B cell (primary cell): ENCODE results near the gene NEO1. TPM values are rescaled to one million over a fixed set of nuclear protein-coding genes. Genes with fewer than 3 reads are reported as not detected.

ENCODE experiments used
- ATAC-seq: fragments of 200-7000 bp; cut with Tn5 transposase; one replicate; pipeline ENCODE4 v1.10.0; 2021; ENCODE audit warnings: low read depth, mild to moderate bottlenecking, moderate number of reproducible peaks, moderate library complexity
- CTCF ChIA-PET: fragments of 350-600 bp; sonication (Branson Sonifier 250); formaldehyde crosslinking; loops from one replicate; lab custom pipeline; 2021; ENCODE audit warnings: antibody characterized with exemption, inconsistent platforms; lab: Charles Lee
- POLR2A ChIA-PET: fragments of 350-600 bp; sonication (Branson Sonifier 250); formaldehyde crosslinking; loops from one replicate; lab custom pipeline; 2021; ENCODE audit warnings: antibody characterized with exemption; lab: Charles Lee
- DNase-seq: peaks from one replicate; pipeline ENCODE4 v3.0.0; 2013
- H2AFZ ChIP-seq: 2 replicates; pipeline ENCODE4 v1.6.1; 2012; ENCODE audit warnings: mild to moderate bottlenecking, low read depth, low read length; ENCODE audit not compliant: insufficient read depth, poor library complexity, severe bottlenecking
- H3K27ac ChIP-seq, 2 donors: 1 replicate in 1 of 2; 2 replicates in 1 of 2; pipeline ENCODE4 v1.5.1; 2012 to 2013; ENCODE audit warnings: low read length in 2 of 2, mild to moderate bottlenecking in 2 of 2, moderate library complexity in 1 of 2
- H3K27me3 ChIP-seq, 4 experiments: fragments of 200-600 bp in 1 of 4; sonication (generic) in 1 of 4; replicated peaks in 1 of 4; 1 replicate in 2 of 4; 2 replicates in 2 of 4; pipeline versions ENCODE4 v1.6.1 to v1.7.0; 2013 to 2016; ENCODE audit warnings: low read length in 3 of 4, mild to moderate bottlenecking in 2 of 4, mixed read lengths in 1 of 4, moderate library complexity in 1 of 4; ENCODE audit not compliant: insufficient read depth in 4 of 4, control insufficient read depth in 3 of 4; ENCODE audit errors: control extremely low read depth in 1 of 4
- H3K36me3 ChIP-seq, 2 experiments: replicated peaks in 1 of 2; 1 replicate in 1 of 2; 2 replicates in 1 of 2; pipeline versions ENCODE4 v1.6.1 to v1.7.1; 2013; ENCODE audit warnings: low read length in 1 of 2; ENCODE audit not compliant: insufficient read depth in 2 of 2, control insufficient read depth in 1 of 2; ENCODE audit errors: control extremely low read depth in 1 of 2, extremely low read depth in 1 of 2
- H3K4me1 ChIP-seq, 2 donors: fragments of 200-600 bp in 1 of 2; sonication (generic) in 1 of 2; 1 replicate in 1 of 2; 2 replicates in 1 of 2; pipeline versions ENCODE4 v1.5.1 to v1.6.1; 2013 to 2017; ENCODE audit warnings: low read length in 2 of 2; ENCODE audit not compliant: control insufficient read depth in 2 of 2, insufficient read depth in 2 of 2
- H3K4me2 ChIP-seq: replicated peaks from 2 replicates; pipeline ENCODE3; 2012; ENCODE audit warnings: mild to moderate bottlenecking, low read depth, low read length; ENCODE audit not compliant: poor library complexity, severe bottlenecking
- H3K4me3 ChIP-seq, 5 experiments: fragments of 200-600 bp in 1 of 5; sonication (generic) in 1 of 5; 1 replicate in 3 of 5; 2 replicates in 2 of 5; pipeline versions ENCODE4 v1.5.1 to v1.7.0; 2011 to 2016; ENCODE audit warnings: low read length in 4 of 5, mild to moderate bottlenecking in 4 of 5, low read depth in 2 of 5, control low read depth in 1 of 5, moderate library complexity in 1 of 5; ENCODE audit not compliant: insufficient read depth in 1 of 5; ENCODE audit errors: control extremely low read depth in 1 of 5, extremely low read depth in 1 of 5
- H3K79me2 ChIP-seq: fragments of 200-600 bp; sonication (generic); one replicate; pipeline ENCODE4 v1.6.0; 2016; ENCODE audit warnings: low read length; ENCODE audit not compliant: control insufficient read depth, insufficient read depth
- H3K9ac ChIP-seq: fragments of 200-600 bp; sonication (generic); 2 replicates; pipeline ENCODE4 v1.6.1; 2017; ENCODE audit warnings: mild to moderate bottlenecking, low read length, moderate library complexity
- H3K9me3 ChIP-seq, 3 donors: one replicate each; pipeline versions ENCODE4 v1.6.1 to v1.7.1; 2013; ENCODE audit warnings: low read length in 2 of 3; ENCODE audit not compliant: control insufficient read depth in 2 of 3, insufficient read depth in 1 of 3; ENCODE audit errors: control extremely low read depth in 1 of 3
- H4K20me1 ChIP-seq: 2 replicates; pipeline ENCODE4 v1.6.0; 2012; ENCODE audit warnings: mild to moderate bottlenecking, low read length; ENCODE audit not compliant: insufficient read depth, control insufficient read depth, poor library complexity, severe bottlenecking
- H3K27ac Mint-ChIP-seq: one replicate; pipeline ENCODE4 v1.8.0; 2021; ENCODE audit warnings: mixed read lengths
- H3K27me3 Mint-ChIP-seq: one replicate; pipeline ENCODE4 v1.8.0; 2021; ENCODE audit warnings: mixed read lengths
- H3K4me1 Mint-ChIP-seq: one replicate; pipeline ENCODE4 v1.8.0; 2021; ENCODE audit warnings: mixed read lengths
- H3K4me3 Mint-ChIP-seq: one replicate; pipeline ENCODE4 v1.8.0; 2021; ENCODE audit warnings: mixed read lengths
- H3K9me3 Mint-ChIP-seq: one replicate; pipeline ENCODE4 v1.8.0; 2022; ENCODE audit warnings: mixed read lengths; ENCODE audit not compliant: insufficient read depth
- EZH2 ChIP-seq: IDR thresholded peaks from 2 replicates; pipeline ENCODE4 v1.6.1; 2012; ENCODE audit warnings: borderline replicate concordance, low read depth, mild to moderate bottlenecking, moderate library complexity, low read length; ENCODE audit not compliant: insufficient read depth, poor library complexity, severe bottlenecking
- WGBS: methylation state at CpG from one replicate; pipeline ENCODE4 v1.1.5; 2013; ENCODE audit warnings: missing lambda C conversion rate; ENCODE audit not compliant: insufficient coverage; 5-methylcytosine and 5-hydroxymethylcytosine counted together
- intact Hi-C: fragments of 100-400 bp; cut with micrococcal nuclease; formaldehyde crosslinking; loops from one replicate; pipeline ENCODE4 v1.10.0; 2022
- polyA plus RNA-seq: library from polyadenylated mRNA; depleted of rRNA; stranded (reverse); fragments of >200 nt; gene quantifications from 2 replicates; pipeline ENCODE4 v1.2.3, GENCODE V29; 2012
- total RNA-seq, 2 donors: library from RNA; stranded (reverse); fragments of 120-200 nt in 1 of 2; gene quantifications; 1 replicate in 1 of 2; 2 replicates in 1 of 2; pipeline versions ENCODE4 v1.2.3 to v1.2.4, GENCODE V29; 2013 to 2022
- TF ChIP-seq, protein P1 (sequence below): fragments of 200-600 bp; IDR thresholded peaks from one replicate; pipeline ENCODE4 v1.8.0; 2022; ENCODE audit warnings: antibody characterized with exemption, mild to moderate bottlenecking

Gene NEO1
- total and polyA plus RNA-seq, 2 donors (not counting 1 experiment from before 2014, with no cell fraction given), result 1.3 to 3.9 TPM

DNA sequence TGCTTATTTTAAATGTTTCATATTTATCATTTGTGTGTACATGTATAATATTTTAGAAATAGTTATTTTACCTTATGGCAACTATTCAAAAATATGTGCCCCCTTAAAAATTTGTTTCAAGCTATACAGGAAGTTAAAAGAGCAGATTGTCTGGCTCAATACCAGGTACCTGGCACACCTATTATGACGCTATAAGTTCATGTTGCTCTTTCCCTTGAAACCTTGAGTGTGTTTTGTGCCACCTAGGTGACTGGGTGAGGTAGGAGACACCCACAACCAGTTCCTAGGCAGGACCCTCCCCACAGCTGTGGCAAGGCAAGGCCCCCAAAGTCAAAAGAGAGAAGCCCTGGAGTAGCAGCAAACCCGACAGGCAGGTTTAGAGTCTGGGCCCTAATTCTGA is 20.6 kb upstream of the NEO1 start:
- Histone ChIP-seq H3K4me3 (no peak overlapping the region), H3K4me2 (no peak overlapping the region), H3K79me2 (no peaks in the 10 kb centered on the region), H3K27me3 (peaks cover 0 to 3% (median 0%) of the 10 kb centered on the region in 4 experiments), H2AFZ (no peak overlapping the region), H3K9ac (no peak overlapping the region), H3K36me3 (no peaks in the 10 kb centered on the region), H3K27ac (no peak overlapping the region), H3K4me1 (no peaks in the 10 kb centered on the region), H4K20me1 (no peaks in the 10 kb centered on the region), H3K9me3 (no peaks in the 10 kb centered on the region)
- TF ChIP-seq EZH2, result no peak
- TF ChIP-seq, protein P1, sequence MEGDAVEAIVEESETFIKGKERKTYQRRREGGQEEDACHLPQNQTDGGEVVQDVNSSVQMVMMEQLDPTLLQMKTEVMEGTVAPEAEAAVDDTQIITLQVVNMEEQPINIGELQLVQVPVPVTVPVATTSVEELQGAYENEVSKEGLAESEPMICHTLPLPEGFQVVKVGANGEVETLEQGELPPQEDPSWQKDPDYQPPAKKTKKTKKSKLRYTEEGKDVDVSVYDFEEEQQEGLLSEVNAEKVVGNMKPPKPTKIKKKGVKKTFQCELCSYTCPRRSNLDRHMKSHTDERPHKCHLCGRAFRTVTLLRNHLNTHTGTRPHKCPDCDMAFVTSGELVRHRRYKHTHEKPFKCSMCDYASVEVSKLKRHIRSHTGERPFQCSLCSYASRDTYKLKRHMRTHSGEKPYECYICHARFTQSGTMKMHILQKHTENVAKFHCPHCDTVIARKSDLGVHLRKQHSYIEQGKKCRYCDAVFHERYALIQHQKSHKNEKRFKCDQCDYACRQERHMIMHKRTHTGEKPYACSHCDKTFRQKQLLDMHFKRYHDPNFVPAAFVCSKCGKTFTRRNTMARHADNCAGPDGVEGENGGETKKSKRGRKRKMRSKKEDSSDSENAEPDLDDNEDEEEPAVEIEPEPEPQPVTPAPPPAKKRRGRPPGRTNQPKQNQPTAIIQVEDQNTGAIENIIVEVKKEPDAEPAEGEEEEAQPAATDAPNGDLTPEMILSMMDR, result no peak
- 91% methylated on average over 1 of the region's 2 CpGs for WGBS
- POLR2A ChIA-PET, result no interaction called here
- DNase-seq, result no peak
- ATAC-seq, result no peak
- H3K9me3 Mint-ChIP-seq, result no peaks in the 10 kb centered on the region
- CTCF ChIA-PET, result no interaction called here
- H3K27ac Mint-ChIP-seq, result no peak overlapping the region
- H3K4me1 Mint-ChIP-seq, result no peaks in the 10 kb centered on the region
- peaks cover 41% of the 10 kb centered on the region for H3K27me3 Mint-ChIP-seq
- H3K4me3 Mint-ChIP-seq, result no peak overlapping the region
- intact Hi-C loops, result no loop called here

DNA sequence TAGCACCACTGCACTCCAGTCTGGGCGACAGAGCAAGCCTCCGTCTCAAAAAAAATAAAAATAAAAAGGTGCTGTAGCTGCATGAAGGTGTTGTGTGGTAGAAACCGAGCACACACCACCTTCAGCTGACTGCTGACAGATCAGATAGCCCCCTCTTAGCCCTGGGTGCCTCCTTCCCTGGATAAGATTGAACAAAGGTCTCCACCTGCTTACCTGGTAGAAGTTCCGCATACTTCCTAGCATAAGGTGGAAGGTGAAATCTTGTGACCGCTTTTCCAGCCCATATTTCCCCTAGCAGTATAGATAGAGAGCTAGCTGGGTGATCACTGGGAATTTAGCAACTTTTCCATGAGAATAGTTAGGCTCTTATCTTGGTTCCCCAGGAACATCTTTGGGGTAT is 18.7 kb upstream of the NEO1 start:
- Histone ChIP-seq H3K9ac (no peak overlapping the region), H2AFZ (no peak overlapping the region), H3K9me3 (no peaks in the 10 kb centered on the region), H3K27me3 (peaks cover 0 to 6% (median 0%) of the 10 kb centered on the region in 4 experiments), H3K36me3 (no peaks in the 10 kb centered on the region), H3K4me1 (no peaks in the 10 kb centered on the region), H3K27ac (no peak overlapping the region), H3K4me2 (no peak overlapping the region), H3K79me2 (no peaks in the 10 kb centered on the region), H4K20me1 (no peaks in the 10 kb centered on the region), H3K4me3 (no peak overlapping the region)
- H3K9me3 Mint-ChIP-seq, result no peaks in the 10 kb centered on the region
- WGBS, result no CpG with 5 or more reads among the region's 5 CpGs
- peaks cover 28% of the 10 kb centered on the region for H3K27me3 Mint-ChIP-seq
- TF ChIP-seq, protein P1, result no peak
- no peak for TF ChIP-seq EZH2
- no peak overlapping the region for H3K4me3 Mint-ChIP-seq
- POLR2A ChIA-PET, result no interaction called here
- ATAC-seq, result no peak
- intact Hi-C loops, result no loop called here
- H3K27ac Mint-ChIP-seq, result no peak overlapping the region
- CTCF ChIA-PET, result no interaction called here
- H3K4me1 Mint-ChIP-seq, result no peaks in the 10 kb centered on the region
- no peak for DNase-seq
